GM20431 (cell line): ENCODE results near the gene ZNF565.
"Not testable (repeated sequence)": the region's sequence is repeated elsewhere in the genome, so short reads cannot be mapped to it uniquely, and the experiment has no call there.

ENCODE experiments used
- in situ Hi-C: fragments of 300-500 bp; cut with MseI, MboI; formaldehyde crosslinking; loops from one replicate; pipeline ENCODE4 v1.15.0; 2020; ENCODE audit warnings: low sequenced_read_pairs; ENCODE audit not compliant: unreplicated experiment

ZNF565 gene

DNA sequence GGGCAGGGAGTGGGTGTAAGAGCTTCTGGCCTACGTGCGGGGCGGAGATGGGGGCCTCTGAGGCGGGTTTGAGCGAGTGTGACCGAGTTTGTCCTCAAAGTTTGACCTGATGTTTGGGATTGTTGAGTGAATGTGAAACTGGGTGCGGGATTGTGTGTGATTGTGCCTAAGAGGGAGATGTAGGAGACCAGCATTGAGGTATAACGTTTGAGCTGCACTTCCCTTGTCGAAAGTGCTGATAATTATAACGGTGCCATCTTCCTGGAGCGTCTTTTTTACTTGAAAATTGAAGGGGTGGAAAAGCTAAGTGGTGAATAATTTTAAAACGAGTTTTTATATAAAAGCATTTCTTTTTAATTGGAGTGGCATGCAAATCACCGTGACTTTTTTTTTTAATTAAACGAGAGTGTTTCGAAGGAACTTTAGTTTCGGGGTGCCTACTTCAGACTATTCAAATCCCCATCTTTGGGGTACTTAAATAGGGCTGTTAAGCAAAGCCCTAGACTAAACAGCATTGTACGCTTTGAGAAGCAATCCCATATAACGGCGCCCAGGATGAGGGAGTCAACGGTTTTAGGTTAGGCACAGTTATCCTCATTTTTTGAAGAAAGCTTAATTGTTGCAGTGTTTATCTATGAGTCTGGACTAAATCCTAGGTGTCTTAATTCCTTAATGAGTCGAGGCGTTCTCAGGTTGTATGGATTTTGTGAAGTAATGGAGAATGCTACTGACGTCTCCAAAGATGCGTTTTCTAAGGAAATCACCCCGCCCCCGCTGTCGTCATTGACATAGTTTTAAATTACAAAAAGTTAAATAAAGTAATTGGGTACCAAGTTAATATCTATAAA is 1.0 kb upstream of the ZNF565 start:
- in situ Hi-C loops = no loop called here

DNA sequence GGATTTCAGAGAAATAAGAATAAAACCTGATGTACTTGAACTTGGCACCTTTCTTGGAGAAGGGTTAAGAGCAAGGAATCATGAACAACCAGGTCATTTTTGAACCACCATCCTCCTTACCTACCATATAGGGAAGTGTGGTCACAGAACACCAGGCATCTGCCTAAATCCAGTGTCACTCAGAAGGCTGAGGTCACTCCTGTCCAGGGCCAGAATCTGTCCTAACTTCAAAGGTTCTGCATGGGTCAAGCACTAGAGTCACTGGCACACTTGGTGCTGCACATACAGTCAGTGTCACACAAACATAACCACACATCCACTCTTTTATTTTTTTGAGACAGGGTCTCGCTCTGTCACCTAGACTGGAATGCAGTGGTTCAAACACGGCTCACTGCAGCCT is 1.6 kb downstream of the ZNF565 start:
- in situ Hi-C loops = no loop called here

GRCh38 chr19:36210497-36210896 is 4.0 kb downstream of the ZNF565 start:
- in situ Hi-C loops = no loop called here

DNA sequence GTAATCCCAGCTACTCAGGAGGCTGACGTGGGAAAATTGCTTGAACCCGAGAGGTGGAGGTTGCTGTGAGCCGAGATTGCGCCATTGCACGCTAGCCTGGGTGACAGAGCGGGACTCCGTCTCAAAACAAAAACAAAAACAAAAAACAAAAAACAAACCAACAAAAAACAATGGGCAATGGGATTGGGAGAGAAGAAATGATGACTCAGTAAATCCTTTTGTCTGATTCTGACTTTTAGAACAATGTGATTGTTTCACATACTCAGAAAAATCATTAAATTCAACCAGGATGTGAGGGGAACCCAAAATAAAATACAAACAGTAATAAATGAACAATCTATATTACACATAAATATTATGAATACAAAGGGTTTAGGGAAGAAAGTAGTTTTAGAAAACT is 5.1 kb downstream of the ZNF565 start:
- in situ Hi-C loops = no loop called here

DNA sequence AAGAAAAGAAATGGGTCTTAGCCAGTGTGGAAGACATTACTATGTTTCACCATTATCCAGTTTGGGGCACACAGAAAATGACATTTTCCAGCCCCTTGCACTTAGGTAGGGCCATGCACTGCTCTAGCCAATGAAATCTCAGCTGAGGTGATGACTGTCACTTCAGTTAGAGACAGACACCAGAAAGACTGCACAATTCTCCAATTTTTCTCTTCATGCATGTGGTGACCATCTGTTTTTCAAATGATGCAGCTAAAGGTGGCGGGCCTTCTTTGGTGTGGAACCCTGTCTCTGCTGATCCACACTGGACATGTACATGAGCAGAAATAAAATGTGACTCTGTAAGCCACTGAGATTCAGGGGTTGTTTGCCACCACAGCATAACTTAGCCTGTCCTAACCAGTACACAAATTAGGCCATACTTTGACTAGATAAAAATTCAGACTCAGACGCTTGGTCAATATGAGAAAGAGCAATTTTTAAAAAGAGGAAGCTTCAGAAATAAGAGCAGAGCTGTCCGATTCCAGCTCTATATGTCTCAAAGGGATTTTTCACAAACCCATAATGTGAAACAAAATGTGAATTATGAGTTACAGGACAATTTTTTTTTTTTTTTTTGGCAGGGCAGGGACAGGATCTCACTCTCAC is 6.7 kb downstream of the ZNF565 start:
- in situ Hi-C loops = no loop called here

DNA sequence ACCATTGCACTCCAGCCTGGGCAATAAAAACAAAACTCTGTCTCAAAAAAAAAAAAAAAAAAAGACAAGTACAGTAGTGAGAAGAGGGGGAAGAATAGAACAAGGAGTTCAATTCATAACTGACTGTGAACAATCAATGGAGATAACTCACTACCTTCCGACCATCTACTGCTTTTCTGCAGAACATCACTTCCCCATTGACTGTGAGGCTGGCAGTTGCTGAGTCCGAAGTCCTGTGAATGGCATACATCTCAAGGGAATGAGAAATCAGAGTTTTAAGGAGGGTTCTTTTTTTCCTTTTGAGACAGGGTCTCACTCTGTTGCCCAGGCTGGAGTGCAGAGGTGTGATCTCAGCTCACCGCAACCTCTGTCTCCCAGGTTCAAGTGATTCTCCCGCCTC is 11.2 kb downstream of the ZNF565 start:
- in situ Hi-C loops = no loop called here

DNA sequence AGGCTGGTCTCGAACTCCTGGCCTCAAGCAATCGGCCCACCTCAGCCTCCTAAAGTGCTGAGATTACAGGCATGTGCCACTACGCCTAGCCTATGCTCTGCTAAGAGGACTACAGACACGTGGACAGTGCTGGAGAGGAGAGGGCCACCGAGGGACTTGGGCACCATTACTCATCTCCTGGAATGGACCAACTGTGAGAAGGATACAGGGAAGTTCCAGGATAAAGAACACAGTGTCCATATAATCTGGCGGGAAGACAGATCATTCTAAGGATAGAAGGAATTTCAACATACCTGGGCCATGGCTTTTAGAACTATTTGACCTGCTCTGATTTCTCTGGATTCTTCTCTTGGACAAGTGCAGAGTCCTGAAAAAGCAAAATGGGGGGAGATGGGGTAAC is 12.8 kb downstream of the ZNF565 start:
- in situ Hi-C loops = no loop called here

- in situ Hi-C loops = no loop called here
Observed at GRCh38 chr19:36198119-36198518, 16.3 kb downstream of the ZNF565 start.

DNA sequence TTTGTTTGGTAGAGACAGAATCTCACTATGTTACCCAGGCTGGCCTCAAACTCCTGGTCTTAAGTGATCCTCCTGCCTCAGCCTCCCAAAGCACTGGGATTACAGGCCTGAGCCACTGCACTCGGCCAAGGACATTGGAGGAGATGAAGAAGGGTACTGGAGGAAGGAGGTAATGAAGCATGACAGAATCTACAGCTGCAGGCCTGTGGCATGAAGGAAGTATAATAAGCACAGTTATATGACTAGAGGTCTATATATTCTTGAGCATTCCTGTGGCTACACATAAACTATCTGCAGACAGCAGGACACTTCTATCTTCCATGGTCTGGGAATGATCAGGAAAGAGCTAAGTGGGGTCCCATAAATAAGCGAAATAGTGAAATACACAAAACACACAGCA is 18.2 kb downstream of the ZNF565 start:
- in situ Hi-C loops = no loop called here

DNA sequence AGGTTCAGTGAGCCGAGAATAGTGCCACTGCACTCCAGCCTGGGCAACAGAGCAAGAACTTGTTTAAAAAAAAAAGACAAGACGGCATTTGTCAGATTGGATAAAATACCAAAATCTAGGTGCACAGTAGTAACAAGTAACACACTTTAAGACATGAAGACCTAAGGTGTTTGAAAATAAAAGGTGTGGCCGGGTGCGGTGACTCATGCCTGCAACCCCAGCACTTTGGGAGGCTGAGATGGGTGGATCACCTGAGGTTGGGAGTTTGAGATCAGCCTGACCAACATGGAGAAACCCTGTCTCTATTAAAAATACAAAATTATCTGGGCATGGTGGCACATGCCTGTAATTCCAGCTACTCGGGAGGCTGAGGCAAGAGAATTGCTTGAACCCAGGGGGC is 27.7 kb downstream of the ZNF565 start:
- in situ Hi-C loops = not testable (repeated sequence)

GRCh38 chr19:36183245-36183628 is 31.2 kb downstream of the ZNF565 start:
- in situ Hi-C loops = no loop called here

- in situ Hi-C loops = no loop called here
Observed at GRCh38 chr19:36182612-36183244, 31.7 kb downstream of the ZNF565 start.

DNA sequence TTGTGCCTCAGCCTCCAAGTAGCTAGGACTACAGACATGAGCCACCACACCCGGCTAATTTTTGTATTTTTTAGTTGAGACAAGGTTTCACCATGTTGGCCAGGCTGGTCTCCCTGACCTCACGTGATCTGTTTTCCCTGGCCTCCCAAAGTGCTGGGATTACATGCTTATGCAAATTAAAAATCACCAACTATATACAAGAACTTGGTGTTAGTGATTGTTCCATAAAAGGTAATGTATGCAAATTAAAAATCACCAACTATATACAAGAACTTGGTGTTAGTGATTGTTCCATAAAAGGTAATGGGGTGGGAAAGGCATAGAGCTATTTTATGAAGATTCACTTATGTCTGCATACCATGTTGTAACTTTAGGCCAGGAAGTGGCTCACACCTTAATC is 35.4 kb downstream of the ZNF565 start:
- in situ Hi-C loops = loop anchor here (10.0 kb wide), 1 partner anchor 54 kb away; no protein-coding TSS in a partner anchor

DNA sequence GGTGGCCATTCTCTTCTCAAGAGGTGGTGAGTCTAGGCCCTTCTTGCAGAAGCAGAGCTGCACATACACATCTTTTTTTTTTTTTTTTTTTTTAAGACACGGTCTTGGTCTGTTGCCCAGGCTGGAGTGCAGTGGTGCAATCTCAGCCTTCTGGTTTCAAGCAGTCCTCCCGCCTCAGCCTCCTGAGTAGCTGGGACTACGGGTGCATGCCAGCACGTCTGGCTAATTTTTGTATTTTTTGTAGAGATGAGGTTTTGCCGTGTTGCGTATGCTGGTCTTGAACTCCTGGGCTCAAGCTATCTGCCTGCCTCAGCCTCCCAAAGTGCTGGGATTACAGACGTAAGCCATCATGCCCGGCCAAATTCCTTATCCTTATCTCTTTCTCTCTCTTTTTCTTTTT is 40.6 kb downstream of the ZNF565 start:
- in situ Hi-C loops = loop anchor here (10.0 kb wide), 1 partner anchor 49 kb away; no protein-coding TSS in a partner anchor

- in situ Hi-C loops = loop anchor here (10.0 kb wide), 1 partner anchor 48 kb away; no protein-coding TSS in a partner anchor
Observed at GRCh38 chr19:36172852-36173251, 41.6 kb downstream of the ZNF565 start.

GRCh38 chr19:36169084-36169760 is 45.2 kb downstream of the ZNF565 start:
- in situ Hi-C loops = no loop called here

- in situ Hi-C loops = no loop called here
Observed at GRCh38 chr19:36163813-36164212, 50.7 kb downstream of the ZNF565 start.

GRCh38 chr19:36160821-36161596 is 53.5 kb downstream of the ZNF565 start:
- in situ Hi-C loops = no loop called here

DNA sequence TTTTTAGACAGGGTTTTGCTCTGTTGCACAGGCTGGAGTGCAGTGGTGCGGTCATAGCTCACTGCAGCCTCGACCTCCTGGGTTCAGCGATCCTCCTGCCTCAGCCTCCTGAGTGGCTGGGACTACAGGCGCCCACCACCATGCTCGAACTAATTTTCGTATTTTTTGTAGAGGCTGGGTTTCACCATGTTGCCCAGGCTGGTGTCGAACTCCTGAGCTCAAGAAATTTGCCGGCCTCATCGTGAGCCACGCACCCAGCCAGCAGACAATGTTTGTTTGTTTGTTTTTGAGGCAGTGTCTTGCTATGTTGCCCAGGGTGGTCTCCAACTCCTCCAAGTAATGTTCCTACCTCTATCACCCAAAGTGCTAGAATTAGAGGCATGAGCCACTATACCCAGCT is 61.3 kb downstream of the ZNF565 start:
- in situ Hi-C loops = no loop called here
